GM12892 (cell line): ENCODE results near the gene OR51B5.

ENCODE experiments used
- DNase-seq: peaks from one replicate; pipeline ENCODE4 v3.0.0; 2011; ENCODE audit not compliant: insufficient read length
- FAIRE-seq: peaks from 2 replicates; lab custom pipeline; 2011; peaks lifted over from hg19 to GRCh38; lab: Jason Lieb, UNC
- TAF1 ChIP-seq: IDR thresholded peaks from 2 replicates; pipeline ENCODE4 v1.6.1; 2011; ENCODE audit warnings: low read depth, mild to moderate bottlenecking, control low read depth, low read length, borderline replicate concordance

The OR51B5 gene

GRCh38 chr11:5293028-5293427 lies 50.3 kb downstream of the OR51B5 start:
- no peak for DNase-seq
- FAIRE-seq = no peak
- no peak for TF ChIP-seq TAF1
